GM19238 (cell line): ENCODE measurements around the gene SORCS3.

ENCODE experiments used
- DNase-seq: peaks from one replicate; pipeline ENCODE4 v3.0.0; 2011; ENCODE audit warnings: low spot score; ENCODE audit not compliant: insufficient read length

The SORCS3 gene

DNA sequence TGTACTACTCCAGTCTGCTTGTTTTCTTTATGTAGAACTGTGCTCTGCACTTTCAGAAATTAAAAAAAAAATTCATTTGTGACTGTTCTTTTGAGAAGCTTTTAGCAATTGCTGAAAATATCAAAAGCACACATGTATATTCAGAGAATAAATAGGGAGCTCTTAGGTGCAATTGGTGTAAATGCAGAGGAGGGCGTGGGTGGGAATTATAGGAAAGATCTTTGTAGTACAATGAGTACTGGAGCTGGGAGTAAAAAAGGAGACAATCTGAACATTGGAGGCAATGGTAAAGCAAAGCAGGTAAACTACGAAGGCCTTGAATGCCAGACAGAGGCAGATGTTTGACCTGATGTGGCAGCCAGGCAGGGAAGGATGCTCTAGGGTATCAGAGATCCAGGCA lies 267.5 kb downstream of the SORCS3 start:
- no peak for DNase-seq

DNA sequence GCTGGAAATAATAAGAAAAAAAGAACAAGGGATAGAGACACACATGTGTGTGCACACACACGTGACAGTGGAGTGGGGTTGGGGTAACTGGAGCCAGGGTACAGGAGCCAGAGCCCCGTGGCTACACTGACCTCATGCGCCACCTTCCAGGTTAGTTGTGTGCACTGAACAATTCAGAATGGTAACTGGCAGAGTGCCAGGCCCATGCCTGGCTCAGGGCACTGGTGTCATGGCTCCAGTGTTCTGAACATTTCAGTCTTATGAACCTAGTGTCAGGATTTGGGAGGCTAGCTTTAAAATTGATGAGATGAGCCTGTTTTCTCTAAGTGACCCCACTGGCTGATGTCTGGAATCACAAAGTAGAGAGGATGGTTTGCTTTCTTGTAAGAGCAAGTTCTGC lies 269.6 kb downstream of the SORCS3 start:
- no peak for DNase-seq

DNA sequence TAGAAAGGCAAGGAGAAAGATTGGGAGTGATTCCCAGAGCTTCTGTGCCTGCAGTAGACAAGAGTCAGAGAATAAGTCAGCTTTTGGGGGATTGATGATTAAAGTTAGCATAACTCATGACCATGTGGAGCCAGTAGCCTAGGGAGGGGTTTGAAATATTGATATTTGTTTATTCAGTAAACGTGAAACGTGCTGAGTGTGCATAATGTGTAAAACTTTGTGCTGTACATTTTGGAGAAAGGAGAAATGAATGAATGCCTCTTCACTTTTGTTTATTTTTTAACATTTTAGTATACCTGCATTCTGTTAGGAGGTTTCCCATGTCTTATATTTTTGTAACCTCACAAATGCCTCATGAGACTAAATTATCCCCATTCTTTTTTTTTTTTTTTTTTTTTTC lies 272.3 kb downstream of the SORCS3 start:
- no peak for DNase-seq

DNA sequence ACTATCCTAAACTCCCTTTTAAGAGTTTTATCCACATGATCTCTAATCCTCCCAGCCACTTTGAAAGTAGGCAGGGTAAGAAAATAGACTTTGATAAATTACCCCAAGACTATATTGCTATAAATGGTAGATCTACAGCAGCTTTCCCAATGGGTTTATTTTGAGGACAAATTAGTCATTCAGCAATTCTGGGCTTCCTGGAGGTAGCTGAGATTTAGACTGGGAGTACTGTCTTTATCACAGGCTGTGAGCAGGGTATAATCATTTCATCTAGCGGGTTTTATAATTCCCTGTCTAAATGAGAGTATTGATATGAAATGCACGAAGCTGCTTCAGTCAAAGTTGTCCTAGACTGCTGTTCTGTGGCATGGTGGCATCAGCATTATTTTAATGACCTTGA lies 279.4 kb downstream of the SORCS3 start:
- no peak for DNase-seq

DNA sequence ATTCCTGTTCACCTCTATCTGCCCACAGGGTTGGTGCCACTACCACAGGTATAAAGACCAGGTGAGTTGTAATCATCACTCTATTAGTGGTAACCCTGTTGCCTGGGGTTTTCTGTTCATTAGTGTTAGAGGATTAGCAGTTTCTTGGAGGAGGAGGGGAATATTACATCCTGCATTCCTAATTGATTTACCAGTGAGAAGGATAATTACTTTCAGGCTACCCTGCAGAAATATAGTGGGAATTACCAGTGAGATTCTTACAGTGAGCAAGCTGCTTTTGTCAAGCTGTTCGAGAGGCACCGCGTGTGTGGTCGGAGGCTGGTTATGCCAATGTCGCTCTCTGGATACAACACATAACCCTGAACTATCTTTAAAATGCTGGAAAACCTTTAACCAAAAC lies 280.7 kb downstream of the SORCS3 start:
- DNase-seq: no peak

DNA sequence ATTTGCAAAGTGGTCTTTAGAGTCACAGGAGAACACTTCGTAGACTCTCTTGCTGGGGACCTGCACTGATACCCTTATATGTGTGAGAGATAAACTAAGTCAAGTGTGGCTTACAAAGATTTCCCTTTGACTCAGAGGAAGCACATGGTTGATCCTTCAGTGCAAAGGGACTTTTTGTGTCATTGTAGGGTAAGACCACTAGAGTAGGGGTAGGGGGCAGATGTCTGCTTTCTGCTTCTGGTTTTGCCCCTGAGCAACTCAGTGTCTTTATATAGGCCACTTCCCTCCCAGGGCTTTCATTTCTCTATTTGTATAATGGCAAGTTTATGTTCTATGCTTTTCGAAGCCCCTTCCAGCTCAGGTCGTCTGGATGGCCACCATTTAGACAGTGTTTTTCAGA lies 281.7 kb downstream of the SORCS3 start:
- no peak for DNase-seq

DNA sequence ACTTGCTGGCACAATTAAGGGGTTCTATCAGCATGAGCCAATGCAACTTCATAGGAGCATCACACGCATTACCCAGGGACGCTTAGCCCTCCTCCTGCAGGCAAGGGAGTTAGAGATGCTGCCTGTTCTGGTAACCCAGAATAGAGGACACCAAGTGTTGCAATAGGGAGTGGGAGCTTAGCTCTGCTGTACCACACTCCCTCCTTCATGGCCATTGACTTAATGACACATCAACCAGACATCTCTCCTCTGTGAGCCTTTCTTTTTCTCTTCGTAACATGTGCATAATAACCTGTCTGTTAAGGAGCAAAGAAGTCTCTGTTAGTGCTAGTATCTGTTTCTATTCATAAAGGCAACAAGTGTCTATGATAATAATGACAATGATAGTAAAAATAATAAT lies 282.4 kb downstream of the SORCS3 start:
- DNase-seq: no peak

DNA sequence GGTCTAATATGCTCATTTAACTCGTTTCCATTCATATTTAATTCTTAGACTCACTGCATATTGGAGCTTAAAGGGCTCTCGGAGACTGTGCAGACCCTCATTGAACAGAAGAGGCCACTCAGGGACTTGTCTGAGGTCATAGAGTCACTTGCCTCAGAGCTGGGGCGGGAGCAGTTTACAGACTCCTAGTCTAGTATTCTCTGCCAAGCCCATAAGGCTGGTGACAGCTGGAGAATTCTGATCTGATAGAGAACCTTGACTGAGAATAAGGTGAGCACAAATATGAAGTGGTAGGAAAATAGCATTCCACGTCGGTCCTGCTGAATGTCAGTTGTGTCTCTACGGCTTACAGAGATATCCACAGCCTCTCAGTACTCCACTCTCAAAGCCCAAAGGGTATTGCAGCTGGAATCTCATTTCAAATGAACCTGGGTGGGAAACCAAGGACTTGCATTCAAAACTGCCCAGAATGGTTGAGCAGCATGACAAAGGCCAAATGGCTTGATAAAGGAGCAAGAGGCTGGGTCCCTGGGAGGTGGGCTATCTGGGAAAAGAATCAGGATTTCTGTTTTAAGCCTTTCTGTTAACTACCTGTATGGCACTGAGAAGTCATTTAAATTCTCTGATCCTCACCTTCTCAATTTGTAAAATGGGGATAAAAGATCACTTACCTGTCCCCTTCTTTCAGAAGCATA lies 283.2 kb downstream of the SORCS3 start:
- no peak for DNase-seq

DNA sequence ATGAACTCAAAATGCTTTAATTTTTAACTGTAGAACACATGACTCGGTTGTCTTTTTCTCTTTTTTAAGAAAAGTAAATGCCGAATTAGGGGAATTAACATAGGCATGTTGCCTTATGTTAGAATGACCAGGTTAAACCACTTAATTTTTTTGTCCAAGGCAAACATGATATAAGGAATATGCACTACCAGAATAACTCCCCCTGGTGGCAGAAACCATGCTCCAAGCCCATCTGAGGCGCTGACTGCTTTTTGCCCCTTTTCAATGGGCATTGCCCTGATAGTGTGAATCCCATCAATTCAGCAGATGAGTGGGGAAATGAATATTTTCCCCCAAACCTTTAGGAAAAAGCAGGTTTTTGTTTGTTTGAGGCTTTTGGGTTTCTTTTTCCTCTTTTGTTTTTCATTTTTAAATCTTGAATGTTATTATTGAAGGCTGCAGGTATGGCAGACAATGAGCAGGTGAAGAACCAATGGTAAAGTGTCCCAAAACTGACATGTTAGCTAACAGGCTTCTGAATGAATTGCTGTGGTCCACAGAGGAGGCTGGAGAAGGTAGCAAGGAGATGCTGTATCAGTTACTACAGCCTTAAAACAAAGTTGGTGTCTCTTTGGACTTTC lies 284.3 kb downstream of the SORCS3 start:
- no peak for DNase-seq

DNA sequence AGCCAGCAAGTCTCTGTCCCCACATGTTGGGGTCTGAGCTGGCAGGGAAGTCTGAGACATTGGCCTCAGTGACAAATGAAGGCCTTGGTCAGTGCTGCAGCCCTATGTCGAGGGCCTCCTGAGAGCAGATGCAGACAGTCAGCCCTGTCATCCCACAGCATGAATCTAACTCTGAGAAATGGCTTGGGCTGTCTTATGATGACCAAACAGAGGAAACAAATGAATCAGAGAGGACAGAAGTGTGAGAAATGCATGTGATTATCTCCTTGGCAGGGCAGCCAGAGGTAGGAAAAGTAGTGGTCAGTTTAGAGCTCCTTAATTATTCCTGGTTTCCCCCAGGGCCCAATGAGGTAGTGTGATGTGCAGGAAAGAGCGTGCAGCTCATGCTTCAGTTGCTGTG lies 287.6 kb downstream of the SORCS3 start:
- DNase-seq: no peak

DNA sequence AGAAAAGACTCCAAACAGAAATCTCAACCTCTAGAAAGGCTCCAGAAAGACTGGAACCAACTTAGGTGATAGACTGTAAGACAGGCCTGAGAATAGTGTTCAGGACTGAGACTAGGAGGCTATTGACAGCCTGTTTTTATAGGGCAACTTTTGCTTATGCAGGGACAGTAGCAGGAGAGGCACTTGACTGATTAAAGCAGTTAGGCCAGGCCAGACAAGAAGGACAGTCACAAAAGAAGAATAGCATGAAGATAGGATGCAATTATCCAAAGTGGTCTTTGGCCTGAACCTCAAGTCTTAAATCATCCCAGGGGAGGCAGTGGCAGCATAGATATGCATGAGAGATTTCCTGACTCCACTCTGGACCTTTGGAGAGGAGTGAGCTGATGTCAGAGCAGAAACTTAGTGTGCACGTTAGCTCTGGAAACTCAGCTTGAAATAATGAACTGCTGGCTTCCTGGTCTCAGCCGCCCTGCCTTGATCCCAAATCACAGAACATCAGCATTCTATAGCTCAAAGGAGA lies 290.6 kb downstream of the SORCS3 start:
- no peak for DNase-seq

DNA sequence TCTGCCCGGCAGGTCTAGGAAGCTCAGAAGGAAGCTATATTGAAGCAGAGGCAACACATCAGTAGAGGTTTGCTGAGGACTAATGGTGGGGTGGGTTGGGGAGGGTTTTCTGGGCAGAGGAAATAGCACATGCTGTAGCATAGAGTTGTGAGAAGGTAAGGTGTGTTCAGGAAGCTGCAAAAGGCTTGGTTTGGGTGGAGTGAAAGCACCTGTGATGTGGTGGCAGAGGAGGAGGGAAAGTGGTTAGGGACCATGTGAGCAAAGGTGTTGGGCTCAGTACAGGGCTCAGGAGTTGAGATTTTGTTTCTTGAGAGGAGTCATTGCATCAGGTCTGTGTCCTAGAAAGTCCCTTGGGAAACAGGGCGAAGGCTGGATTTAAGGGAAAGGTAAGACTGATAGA lies 294.6 kb downstream of the SORCS3 start:
- DNase-seq: no peak

DNA sequence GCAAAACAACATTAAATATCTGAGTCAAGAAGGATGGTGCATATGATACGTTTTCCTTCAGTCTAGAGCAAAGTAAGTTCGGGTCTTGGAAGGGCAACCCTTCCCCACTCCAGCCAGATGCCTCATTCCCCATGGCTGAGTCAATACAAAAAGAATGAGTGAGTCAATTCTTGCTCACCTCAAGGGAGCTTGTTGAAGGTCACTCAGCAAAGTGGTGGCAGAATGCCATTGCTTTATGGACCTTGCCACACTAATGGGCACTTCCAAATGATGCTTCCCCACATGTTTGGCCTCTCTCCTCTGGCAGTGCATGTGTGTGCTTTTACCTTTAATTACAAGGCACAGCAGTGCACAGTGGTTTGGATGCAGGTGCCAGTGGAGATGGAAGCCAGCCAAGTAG lies 296.5 kb downstream of the SORCS3 start:
- DNase-seq: no peak

DNA sequence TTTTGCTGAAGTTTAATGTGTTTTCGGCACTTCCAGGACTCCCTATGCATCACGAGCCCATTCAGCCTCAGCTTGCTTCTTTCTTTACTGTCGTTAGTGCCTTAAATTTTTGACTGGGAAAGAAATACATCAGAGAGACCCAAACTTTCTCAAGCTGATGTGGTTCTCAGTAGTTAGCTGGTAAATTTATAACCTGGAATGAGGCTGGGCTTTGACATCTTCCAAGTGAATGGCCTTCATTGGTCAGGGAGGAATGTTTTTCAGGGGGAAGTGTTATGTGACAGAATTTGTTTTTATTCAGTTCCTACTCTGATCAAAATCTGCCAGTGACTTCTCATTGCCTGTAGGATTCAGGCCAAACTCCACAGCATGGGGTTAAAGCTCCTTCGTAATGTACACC lies 296.9 kb downstream of the SORCS3 start:
- DNase-seq: no peak

DNA sequence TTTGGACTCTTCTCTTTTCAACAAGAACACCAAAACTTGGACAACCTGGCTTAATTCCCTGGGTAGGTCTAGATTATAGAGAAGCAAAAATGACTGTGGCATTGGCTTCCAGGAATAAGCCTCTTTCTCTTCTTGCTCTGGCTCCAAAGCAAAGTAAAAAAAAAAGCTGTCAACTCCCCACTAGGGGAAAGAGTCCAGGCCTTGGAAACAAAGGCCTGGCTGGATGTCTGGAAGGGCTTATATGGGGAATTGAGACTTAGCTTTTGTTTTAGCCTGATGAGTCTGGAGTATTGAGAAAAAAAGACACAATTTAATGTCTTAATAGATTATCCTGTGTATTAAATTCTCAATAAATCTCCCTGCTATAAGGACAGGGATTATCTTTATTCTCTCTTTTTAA lies 300.6 kb downstream of the SORCS3 start:
- DNase-seq: no peak

DNA sequence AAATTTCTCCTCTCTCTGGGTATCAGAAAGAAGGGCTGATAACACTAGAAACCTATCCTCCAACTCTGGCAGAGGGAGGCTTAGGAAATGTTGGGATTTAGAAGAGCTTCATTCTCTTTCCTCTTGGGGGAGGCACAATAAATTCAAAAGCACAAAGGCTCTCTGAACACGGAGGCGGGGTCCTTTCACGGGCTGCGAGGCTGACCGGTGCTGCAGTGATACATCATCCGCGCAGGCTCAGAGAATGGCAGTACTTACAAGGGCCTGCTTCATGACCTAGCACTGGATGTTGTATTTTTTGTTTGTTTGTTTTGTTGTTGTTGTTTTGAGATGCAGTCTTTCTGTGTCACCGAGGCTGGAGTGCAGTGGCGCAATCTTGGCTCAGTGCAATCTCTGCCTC lies 306.2 kb downstream of the SORCS3 start:
- DNase-seq: no peak

DNA sequence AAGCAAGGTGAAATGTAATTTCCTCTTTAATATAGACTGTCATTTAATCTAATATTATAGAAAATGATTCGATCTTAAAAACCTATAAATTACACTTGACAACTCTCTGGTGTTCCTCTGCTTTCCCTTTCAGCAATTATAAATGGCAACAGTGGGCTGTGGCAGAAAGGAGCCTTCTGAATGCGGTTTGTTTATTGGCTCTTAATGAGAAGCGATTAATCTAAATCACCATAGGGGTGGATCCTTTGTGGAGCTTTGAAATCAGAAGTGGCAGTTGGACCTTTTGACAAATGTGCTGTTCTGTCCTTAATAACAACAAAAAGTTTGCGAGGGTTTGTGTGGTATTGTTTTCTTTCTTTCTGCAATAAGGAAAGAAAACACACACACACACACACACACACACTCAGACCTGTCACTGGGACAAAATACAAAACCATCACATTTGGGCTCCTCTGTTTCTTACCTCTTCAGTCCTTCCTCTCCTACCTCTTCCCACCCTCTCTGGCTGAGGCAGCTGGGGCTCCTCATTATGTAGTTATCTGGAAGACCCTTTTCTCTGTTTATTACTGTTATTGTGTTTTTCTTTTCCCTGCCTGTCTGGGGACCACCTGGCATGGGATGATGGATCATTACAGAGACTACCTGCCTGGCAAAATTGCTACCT lies 316.2 kb downstream of the SORCS3 start:
- DNase-seq: no peak

DNA sequence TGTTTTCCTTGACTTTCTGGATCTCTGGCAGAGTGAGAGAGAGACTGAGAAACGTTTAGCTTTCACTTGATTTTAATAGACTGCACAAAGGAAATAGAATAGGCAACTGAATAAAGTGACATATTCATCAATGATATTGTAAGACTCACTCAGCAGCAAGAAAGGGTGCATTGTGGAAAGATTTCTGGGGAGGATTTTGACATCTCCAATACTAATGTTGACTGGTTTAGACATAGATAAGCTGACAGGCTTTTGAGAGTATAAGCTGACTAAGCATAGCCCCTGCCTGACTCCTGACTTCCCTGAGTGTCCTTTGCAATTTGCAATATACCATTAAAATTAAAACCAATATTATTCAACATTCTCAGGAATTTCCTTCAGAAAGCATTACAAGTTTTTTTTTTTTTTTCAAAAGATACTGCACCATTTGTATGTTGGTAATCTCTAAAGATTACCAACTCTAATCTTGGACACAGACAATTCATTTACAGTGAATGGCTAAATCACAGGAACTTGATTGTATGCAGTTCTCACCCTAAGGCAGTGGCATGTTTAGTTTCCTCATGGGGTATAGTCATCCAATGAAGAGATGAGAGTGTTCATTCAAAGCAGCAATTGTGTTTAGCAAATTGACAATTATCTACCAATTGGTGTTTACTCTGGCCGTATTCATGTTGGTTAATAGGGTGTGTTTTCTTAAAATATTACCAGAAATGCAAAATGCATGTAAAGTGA lies 325.6 kb downstream of the SORCS3 start:
- no peak for DNase-seq

DNA sequence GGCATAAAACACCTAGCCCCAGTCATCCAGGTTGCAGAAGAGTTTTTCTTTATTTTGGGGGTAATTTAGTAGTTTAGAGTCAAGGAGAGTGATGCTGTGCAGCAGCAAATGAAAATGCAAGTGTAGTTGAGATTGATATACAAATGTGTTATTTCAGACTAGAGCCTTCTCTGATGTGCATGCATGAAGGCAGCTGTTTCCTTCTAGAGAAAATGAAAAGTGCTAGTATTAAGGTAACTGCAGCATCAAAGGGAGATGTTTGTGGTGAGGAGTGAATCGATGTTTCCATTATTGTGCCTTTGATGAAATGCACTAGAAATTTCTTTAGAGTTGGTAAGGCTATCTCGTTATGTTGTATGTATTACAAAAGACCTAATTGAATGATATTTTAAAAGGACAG lies 339.3 kb downstream of the SORCS3 start:
- no peak for DNase-seq

DNA sequence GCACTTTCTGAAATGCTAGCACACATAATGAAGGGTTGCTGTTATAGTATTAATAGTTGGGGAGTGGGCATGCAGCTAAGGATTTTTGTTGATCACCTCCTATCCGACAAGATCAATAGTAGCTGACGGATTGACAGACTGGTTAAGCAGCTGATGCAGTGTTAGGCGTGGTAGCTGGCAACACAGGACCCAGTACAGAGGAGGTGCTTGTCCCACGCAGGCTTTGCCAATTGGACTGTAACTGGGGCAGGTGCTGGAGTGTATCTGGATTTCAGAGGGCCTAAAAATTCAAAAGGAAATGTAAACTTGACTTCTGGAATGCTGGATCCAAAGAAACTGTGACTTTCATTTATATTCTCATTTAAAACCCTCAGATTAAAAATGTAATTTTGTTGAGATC lies 340.9 kb downstream of the SORCS3 start:
- DNase-seq: no peak

DNA sequence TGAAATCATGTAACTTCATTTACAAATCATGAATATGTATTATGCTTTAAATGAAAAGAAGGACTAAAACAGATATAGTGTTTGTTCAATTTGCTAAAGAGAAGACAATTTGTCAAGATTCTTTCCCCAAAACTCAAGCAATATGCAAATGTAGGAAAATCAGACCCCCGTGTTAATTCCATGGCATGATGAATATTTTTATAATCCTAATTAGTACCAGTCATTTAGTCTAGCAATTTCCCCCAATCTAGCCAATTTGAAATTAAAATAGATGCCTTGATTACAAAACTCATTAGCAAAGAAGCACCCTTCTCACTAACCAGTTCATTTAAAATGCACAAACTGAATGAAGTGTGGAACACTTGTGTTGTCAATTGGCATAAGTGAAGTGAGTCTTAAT lies 347.6 kb downstream of the SORCS3 start:
- DNase-seq: no peak

DNA sequence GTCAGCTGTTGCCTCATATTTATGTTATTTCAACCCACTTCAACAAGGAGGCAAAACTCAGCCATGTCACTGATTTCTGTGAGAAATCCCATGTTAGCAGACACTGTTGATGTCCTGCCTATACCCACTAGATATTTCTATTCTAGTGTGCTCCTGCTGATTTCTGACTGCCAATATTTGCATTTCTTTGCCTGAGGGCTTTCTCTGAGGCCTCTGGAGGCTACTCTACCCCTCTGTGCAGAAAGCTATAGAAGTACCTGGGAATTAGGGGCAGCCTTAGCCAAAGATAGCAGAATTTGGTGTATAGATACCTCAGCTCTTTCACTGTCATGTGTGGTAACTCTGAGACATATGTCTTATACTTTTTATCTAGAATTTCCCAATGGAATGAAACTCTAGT lies 348.8 kb downstream of the SORCS3 start:
- DNase-seq: no peak
